DMS53 (cell line): ENCODE measurements around the gene AKT1.
A peak's percentile ranks its signal among the peaks of the same experiment; 100 is the strongest.
"Not testable (repeated sequence)": the region's sequence is repeated elsewhere in the genome, so short reads cannot be mapped to it uniquely, and the experiment has no call there.

Experiments used
- DNase-seq: peaks from one replicate; lab custom pipeline; 2025; lab: John Stamatoyannopoulos, UW

Gene AKT1

DNA sequence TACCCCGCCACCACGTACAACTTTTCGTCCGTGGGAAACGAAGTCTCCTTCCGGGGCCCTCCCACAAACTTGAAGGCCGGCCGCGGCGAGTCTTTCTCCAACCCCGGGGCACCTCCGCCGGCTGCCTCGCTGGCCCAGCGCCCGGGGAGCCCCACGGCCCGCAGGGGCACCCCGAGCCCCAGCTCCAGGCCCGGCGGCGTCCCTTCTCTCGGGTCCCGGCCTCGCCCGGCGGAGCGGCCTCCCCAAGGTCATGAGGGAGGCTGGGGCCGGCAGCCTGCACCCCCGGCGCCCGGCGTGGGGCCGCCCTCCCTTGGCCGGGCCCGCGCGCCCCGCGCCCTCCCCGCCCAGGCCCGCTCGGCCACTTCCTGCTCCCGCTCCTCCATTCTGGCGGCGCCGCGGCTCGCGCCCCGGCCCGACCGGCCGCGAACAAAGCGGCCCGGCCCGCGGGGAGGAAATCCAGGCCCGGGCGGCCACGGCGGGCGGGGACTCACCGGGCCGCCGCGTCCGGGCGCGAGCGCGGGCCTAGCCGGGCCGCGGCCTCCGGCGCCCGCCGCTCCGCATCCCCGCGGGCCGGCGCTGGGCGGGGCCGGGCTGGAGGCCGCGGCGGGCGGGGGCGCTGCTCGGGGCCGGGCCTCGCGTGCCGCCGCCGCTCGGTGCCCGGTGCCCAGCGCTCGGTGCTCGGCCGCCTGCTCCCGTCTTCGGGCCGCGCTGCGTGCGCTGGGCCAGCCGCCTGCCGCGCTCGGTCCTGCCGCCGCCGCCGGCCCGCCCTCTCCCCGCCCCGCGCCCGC lies at the start of gene AKT1:
Gene AKT1 (minus strand): TSS at position 756 of the 788 bp plus-strand sequence. CDS start 3,105 bp downstream, outside the sequence.
- DNase-seq, result peak; percentile 56

DNA sequence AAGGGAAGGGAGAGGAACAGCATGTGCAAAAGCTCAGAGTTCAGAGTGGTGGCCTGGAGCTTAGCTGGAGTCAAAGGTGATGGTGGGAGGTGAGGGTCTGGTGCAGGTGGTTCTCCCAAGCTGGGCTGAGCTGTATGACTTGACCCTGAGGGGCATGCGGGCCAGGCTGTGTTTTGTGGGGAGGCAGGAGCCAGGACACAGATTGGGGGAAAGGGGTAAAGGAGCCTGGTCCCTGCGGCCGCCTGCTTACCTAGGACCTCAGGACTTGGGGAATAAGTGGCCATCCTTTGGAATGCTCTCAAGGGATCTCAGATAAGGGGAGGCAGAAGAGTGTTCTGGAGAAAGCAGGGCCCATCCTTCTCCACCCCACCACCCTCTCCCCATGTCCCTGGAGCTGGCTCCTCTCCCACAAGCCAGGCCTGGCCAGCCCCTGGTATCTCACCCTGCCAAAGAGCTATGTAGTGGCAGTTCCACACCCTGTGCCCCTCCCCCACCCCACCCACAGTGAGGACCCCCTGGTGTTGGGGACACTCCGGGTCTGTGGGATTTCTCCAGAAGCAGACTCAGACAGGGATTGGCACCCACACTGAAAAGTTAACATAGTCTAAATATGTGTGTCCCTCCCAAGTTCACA lies 49.6 kb upstream of the AKT1 start:
- DNase-seq, result no peak

- DNase-seq, result peak; percentile 39
Measured at GRCh38 chr14:104844306-104845032, 48.9 kb upstream of the AKT1 start.

DNA sequence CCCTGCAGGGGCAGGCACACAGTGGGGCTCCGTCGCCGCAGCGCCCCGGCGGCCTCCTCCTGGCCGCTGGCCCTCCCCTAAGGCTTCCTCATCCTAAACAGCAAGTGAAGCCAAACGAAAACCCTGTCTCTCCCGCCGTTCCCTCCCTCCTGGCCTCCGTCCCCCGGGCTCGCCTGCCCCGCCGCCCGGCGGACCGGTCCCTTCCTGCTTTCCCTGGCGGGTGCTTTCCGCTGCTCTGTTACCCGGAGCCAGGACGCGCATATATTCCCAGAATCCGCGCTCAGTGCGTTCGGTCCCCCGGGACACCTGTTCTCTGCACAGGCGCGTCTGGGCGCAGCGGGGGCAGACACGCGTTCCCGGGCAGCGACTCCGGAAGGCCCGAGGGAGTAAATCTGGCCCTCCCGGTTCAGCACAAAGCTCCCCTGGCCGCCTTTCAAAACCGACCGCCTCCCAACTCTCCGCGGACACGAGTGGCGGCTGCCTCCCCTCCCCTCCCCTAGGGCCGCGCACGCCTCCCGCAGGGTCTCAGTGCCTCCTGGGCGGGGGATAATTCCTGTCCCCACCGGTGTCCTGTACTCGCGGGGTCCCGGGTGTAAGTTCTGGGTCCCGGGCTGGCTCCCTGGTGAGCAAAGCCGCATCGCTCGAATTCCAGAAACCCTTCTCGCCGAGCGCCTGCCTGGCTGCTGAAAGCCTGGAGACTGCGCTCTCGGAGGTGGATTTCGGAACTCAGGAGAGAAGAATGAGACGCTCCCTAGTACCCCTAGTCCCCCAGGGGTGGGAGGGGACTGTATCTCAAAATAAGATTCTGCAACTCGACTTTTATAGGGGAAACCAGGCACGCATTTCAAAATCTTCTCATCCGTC lies 48.1 kb upstream of the AKT1 start:
- DNase-seq, result peak; percentile 36

GRCh38 chr14:104843006-104843405 lies 47.5 kb upstream of the AKT1 start:
- DNase-seq, result no peak

DNA sequence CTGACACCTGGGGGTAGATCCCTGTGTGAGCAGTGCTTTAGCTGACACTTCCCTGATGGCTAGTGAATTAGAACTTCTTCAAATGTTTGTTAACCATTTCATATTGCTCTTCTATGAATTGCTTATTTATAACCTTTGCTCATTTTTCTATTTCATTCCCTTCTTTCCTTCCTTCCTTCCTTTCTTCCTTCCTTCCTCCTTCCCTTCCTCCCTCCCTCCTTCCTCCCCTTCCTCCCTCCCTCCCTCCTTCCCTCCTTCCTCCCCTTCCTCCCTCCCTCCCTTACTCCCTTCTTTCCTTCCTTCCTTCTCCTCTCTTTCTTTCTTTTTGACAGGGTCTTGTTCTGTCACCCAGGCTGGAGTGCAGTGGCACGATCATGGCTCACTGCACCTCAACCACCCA lies 46.2 kb upstream of the AKT1 start:
- DNase-seq, result no peak

DNA sequence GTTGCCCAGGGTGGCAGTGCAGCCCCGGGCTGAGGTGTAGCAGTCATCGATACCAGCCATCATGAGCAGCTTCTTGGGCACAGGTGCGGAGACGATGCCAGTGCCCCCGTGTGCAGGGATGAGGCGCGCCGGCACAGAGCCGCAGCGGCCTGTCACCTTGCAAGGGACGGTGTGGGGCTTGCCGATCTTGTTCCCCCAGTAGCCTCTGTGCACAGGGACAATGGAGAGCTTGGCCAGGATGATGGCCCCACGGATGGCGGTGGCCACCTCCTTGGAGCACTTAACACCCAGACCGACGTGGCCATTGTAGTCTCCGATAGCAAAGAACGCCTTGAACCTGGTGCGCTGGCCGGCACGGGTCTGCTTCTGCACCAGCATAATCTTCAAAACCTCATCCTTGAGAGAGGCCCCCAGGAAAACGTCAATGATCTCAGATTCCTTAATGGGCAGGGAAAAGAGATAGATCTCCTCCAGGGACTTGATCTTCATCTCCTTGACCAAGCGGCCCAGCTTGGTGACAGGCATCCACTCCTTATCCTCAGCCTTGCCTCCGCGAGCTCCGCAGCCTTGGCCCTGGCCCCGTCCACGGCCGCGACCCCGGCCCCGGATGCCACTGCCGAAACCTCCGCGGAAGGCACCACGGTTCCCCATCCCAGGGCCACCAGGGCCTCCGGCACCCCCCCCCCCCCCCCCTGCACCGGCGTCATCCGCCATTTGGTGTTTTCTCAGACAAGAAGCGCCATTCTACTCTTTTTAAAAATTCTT lies 40.8 kb upstream of the AKT1 start:
- DNase-seq, result not testable (repeated sequence)

DNA sequence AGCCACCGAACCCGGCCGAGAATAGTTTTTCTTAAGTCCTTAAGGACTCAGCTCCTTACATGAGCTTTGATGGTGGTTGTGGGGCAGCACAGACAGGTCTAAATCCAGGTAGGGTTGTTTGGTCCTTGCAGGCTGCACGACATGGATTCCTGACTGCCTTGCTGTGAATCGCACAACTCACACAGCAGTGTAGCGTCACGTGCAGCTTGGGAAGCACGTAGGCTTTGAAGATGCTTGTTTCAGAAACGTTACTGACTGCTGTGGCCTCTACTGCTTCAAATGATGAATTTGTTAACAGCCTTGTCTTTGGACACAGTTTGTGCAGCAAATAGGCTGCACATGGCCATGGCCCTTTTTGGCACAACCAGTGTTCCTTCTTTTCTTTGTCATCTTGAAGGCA lies 35.2 kb upstream of the AKT1 start:
- DNase-seq, result no peak

DNA sequence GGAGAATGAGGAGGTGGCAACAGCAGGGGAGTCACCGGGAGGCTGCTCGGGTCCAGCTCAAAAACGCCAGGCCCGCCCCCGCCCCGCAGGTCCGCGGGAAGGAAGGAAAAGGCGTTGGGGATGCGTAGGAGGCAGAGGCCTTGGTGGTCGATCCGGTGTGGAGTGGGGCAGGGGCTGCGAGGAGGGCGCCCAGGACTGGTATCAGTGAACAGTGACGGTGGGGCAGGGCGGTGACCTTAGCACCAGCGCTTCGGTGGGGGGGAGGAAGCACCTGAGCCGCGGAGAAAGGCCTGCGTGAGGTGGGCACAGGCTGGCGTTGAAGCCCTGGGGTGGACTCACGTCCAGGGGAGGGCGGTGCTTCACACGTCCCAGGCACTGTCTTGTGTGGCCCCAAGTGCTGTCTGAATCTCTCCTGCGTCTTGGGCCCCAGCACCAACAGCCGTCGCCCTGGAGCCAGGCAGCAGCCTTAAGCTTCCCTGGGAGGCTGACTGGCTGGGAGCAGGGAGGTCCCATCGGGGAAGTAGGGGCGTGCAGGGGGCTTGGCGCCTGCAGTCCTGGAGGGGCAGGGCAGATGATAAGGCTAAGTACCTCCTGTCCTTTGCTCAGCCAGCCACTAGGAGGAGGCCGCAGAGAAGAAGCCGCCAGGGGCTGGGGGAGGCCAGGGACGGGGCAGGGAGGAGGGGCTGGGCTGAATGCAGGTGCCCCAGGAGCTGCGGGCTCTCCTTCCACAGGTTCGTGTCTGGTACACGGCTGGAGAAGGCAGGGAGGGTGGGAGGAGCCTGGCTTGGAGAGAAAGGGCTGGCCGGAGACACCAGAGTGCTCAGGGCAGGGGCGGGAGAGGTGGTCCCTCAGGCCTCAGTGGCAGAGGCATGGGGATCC lies 31.9 kb upstream of the AKT1 start:
- peak; percentile 79 for DNase-seq

GRCh38 chr14:104826861-104827176 lies 31.3 kb upstream of the AKT1 start:
- no peak for DNase-seq

GRCh38 chr14:104826189-104826860 lies 30.8 kb upstream of the AKT1 start:
- DNase-seq, result peak; percentile 91

- no peak for DNase-seq
Measured at GRCh38 chr14:104824353-104824997, 28.9 kb upstream of the AKT1 start.

- DNase-seq, result no peak
Measured at GRCh38 chr14:104822821-104823615, 27.5 kb upstream of the AKT1 start.

GRCh38 chr14:104821971-104822608 lies 26.5 kb upstream of the AKT1 start:
- DNase-seq, result no peak

- DNase-seq, result no peak
Measured at GRCh38 chr14:104821229-104821945, 25.8 kb upstream of the AKT1 start.

DNA sequence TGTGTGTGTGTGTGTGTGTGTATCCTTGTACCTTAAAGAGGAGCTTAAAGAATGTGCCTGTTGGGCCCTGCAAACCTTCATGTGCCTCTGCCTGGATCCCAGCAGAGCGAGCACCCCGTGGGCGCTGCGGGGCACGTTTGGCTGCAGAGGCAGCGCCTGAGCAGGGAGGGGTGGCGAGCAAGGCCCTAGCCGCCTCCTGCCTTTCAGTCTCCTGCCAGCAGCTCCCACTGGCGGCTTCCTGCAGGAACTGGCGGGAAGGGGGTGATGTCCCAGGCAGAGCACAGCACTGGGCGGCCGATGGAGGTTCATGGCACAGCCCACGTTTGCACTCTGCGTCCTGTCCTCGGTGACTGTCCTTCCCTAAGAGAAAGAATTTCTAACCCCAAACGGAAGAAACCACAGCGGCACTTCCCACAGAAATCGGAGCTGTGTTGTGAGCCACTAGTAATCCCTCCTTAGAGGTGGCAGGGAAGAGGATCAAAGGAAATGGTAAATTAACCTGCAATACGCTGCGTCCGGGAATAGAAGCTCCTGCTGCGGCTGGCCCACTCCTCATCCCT lies 25.2 kb upstream of the AKT1 start:
- DNase-seq, result peak; percentile 24

DNA sequence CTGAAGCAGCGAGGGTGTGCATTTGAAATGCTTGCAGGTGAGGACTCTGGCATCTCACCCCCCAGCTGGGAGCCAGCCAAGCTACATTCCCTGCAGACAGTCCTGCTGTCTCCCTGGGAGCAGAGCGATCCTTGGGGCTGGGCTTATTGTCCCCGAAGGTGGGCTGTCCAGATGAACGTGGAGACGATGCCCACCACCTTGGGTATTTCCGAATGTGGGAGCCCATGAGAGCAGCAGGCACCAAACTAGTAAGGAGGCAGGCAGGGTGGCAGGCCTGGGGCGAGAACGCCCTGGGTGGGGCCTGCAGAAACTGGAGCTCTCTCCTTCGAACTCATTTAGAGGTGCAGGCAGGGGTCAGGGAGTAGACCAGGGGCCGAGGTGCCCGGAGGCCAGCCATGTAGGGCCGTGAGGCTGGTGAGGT lies 23.8 kb upstream of the AKT1 start:
- DNase-seq, result no peak
